IMR-90 (cell line): Measurements from ENCODE around the gene TPPP.

Experiments used
- BHLHE40 ChIP-seq: fragments of 150-350 bp; IDR thresholded peaks from 2 replicates; pipeline ENCODE4 v1.6.1; 2016; ENCODE audit warnings: mild to moderate bottlenecking, low read depth, low read length
- CHD1 ChIP-seq: IDR thresholded peaks from 2 replicates; pipeline ENCODE4 v1.6.1; 2012; ENCODE audit warnings: low read depth, low read length, improper control_type of control experiment
- FOS ChIP-seq: fragments of 150-350 bp; IDR thresholded peaks from 2 replicates; pipeline ENCODE4 v1.6.1; 2016; ENCODE audit warnings: low read depth, low read length
- MAFK ChIP-seq: IDR thresholded peaks from 2 replicates; pipeline ENCODE4 v1.6.1; 2012; ENCODE audit warnings: low read depth, low read length, improper control_type of control experiment
- MAZ ChIP-seq: IDR thresholded peaks from 2 replicates; pipeline ENCODE4 v1.6.1; 2012; ENCODE audit warnings: low read depth, mild to moderate bottlenecking, low read length, improper control_type of control experiment, moderate library complexity, borderline replicate concordance
- MXI1 ChIP-seq: IDR thresholded peaks from 2 replicates; pipeline ENCODE4 v1.6.1; 2012; ENCODE audit warnings: low read depth, mild to moderate bottlenecking, low read length, moderate library complexity, borderline replicate concordance
- POLR2A ChIP-seq: IDR thresholded peaks from 2 replicates; pipeline ENCODE4 v1.6.1; 2012; ENCODE audit warnings: mild to moderate bottlenecking, low read depth, low read length
- RAD21 ChIP-seq: IDR thresholded peaks from 2 replicates; pipeline ENCODE4 v1.6.1; 2012; ENCODE audit warnings: low read length, improper control_type of control experiment
- RFX5 ChIP-seq: IDR thresholded peaks from 2 replicates; pipeline ENCODE4 v1.8.0; 2012; ENCODE audit warnings: low read depth, mild to moderate bottlenecking, low read length, moderate library complexity
- SMC3 ChIP-seq: fragments of 150-350 bp; IDR thresholded peaks from 2 replicates; pipeline ENCODE4 v1.6.1; 2016; ENCODE audit warnings: low read depth, mild to moderate bottlenecking, antibody characterized with exemption, low read length, moderate library complexity
- TF ChIP-seq, protein P1 (sequence below): conservative IDR thresholded peaks from 2 replicates; pipeline ENCODE4 v1.5.1; 2012; ENCODE audit warnings: mild to moderate bottlenecking, low read depth, low read length, improper control_type of control experiment
- TF ChIP-seq, protein P2 (sequence below): fragments of 150-350 bp; IDR thresholded peaks from 2 replicates; pipeline ENCODE4 v1.6.1; 2017; ENCODE audit warnings: mild to moderate bottlenecking, antibody characterized with exemption, low read length, low read depth

DNA sequence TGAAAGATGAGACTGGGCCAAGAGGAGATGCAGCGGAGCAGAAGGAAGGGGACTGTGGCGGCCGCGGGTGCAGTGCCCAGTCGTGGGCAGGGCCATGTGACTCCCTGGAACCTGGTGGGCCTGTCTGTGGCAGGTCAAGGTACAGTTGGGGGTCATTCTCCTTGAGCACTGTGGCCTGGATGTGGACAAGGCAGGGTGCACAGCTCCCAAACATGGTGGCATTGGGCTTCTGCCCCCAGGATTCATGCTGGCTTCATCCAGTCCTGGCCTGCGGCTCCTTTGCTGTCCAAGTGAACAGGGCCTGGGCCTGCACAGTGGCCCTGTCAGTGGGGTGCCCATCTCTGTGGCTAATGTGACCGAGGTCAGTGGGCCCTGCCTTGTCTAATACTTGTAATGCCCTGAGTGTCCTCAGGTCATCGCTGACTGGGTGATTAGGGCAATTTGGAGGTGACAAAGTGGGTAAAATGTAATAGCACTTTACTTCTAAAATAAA, 41.1 kb downstream of the TPPP start:
- TF ChIP-seq POLR2A (no peak), RAD21 (no peak), FOS (no peak), MXI1 (no peak), CHD1 (no peak), BHLHE40 (no peak), MAFK (no peak), SMC3 (no peak), RFX5 (no peak), MAZ (no peak)
- TF ChIP-seq, protein P1, sequence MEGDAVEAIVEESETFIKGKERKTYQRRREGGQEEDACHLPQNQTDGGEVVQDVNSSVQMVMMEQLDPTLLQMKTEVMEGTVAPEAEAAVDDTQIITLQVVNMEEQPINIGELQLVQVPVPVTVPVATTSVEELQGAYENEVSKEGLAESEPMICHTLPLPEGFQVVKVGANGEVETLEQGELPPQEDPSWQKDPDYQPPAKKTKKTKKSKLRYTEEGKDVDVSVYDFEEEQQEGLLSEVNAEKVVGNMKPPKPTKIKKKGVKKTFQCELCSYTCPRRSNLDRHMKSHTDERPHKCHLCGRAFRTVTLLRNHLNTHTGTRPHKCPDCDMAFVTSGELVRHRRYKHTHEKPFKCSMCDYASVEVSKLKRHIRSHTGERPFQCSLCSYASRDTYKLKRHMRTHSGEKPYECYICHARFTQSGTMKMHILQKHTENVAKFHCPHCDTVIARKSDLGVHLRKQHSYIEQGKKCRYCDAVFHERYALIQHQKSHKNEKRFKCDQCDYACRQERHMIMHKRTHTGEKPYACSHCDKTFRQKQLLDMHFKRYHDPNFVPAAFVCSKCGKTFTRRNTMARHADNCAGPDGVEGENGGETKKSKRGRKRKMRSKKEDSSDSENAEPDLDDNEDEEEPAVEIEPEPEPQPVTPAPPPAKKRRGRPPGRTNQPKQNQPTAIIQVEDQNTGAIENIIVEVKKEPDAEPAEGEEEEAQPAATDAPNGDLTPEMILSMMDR = no peak
- TF ChIP-seq, protein P2, sequence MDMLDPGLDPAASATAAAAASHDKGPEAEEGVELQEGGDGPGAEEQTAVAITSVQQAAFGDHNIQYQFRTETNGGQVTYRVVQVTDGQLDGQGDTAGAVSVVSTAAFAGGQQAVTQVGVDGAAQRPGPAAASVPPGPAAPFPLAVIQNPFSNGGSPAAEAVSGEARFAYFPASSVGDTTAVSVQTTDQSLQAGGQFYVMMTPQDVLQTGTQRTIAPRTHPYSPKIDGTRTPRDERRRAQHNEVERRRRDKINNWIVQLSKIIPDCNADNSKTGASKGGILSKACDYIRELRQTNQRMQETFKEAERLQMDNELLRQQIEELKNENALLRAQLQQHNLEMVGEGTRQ = no peak
